ENCODE data around the gene MBNL3. TPM values are rescaled to one million over a fixed set of nuclear protein-coding genes. Genes with fewer than 3 reads are reported as not detected.

MBNL3 gene
- polyA plus RNA-seq, 1 of the 3 experiments (the other 2 are of a cell fraction): 0.21 TPM

GRCh38 chrX:132369617-132370326 is 119.1 kb downstream of the MBNL3 start:
- no peaks in the 10 kb centered on the region for H4K20me1 ChIP-seq (ENCODE audit: insufficient read depth)
- H3K9ac ChIP-seq: no peak overlapping the region
- H3K4me1 ChIP-seq (ENCODE audit: control insufficient read depth in 1 of 2, insufficient read depth in 2 of 2, low read depth in 1 of 2, low read length in 1 of 2): no peaks in the 10 kb centered on the region
- no peaks in the 10 kb centered on the region for H3K9me2 ChIP-seq
- no peak overlapping the region for H3K4me2 ChIP-seq
- no peak overlapping the region for H3K4me3 ChIP-seq (ENCODE audit: low read depth in 2 of 2, low read length in 1 of 2)
- no peak overlapping the region for H3K27ac ChIP-seq (ENCODE audit: low read depth in 2 of 2, low read length in 1 of 2)
- ChIA-PET CTCF (interaction anchor here (1.5 kb wide), 1 partner anchor 77 kb away, joined by 4 read pairs; no protein-coding TSS in a partner anchor), POLR2A (no interaction called here)
- H2AFZ ChIP-seq (ENCODE audit: low read depth): no peak overlapping the region
- H3K27me3 ChIP-seq (ENCODE audit: insufficient read depth): no peaks in the 10 kb centered on the region
- no peak for DNase-seq
- no peaks in the 10 kb centered on the region for H3K79me2 ChIP-seq (ENCODE audit: insufficient read depth)
- no peaks in the 10 kb centered on the region for H3F3A ChIP-seq (replicated peaks; ENCODE audit: insufficient read depth)
- no peaks in the 10 kb centered on the region for H3K36me3 ChIP-seq (replicated peaks in 1 of 2; ENCODE audit: control insufficient read depth in 1 of 2, insufficient read depth in 2 of 2, low read length in 1 of 2)
- no peak for TF ChIP-seq NFIC (IDR thresholded peaks at IDR 0.05; ENCODE audit: borderline replicate concordance)
- no peak for TF ChIP-seq RXRA (IDR thresholded peaks at IDR 0.05; ENCODE audit: borderline replicate concordance, low read depth)
- TF ChIP-seq EP300 (IDR thresholded peaks at IDR 0.05; ENCODE audit: borderline replicate concordance in 1 of 2, low read depth in 1 of 2, low read length in 1 of 2): no peak
- no peak for TF ChIP-seq ELF1 (IDR thresholded peaks at IDR 0.05)
- no peak for TF ChIP-seq RFX5 (IDR thresholded peaks at IDR 0.05; ENCODE audit: low read length)
- no peak for TF ChIP-seq REST (IDR thresholded peaks at IDR 0.05; ENCODE audit: low read depth, low read length)
- TF ChIP-seq EZH2phosphoT487 (IDR thresholded peaks at IDR 0.05; ENCODE audit: borderline replicate concordance, low read depth): no peak
- TF ChIP-seq CHD2 (IDR thresholded peaks at IDR 0.05; ENCODE audit: low read length, partially characterized antibody): no peak
- TF ChIP-seq TCF12 (IDR thresholded peaks at IDR 0.05): no peak
- TF ChIP-seq GATA2 (CRISPR knock-in tag; IDR thresholded peaks at IDR 0.05): no peak
- TF ChIP-seq YY1 (IDR thresholded peaks at IDR 0.05; ENCODE audit: low read depth): no peak
- no peak for TF ChIP-seq TEAD4 (IDR thresholded peaks at IDR 0.05; ENCODE audit: borderline replicate concordance, insufficient read depth)
- TF ChIP-seq RCOR1 (IDR thresholded peaks at IDR 0.05; ENCODE audit: low read length): no peak
- TF ChIP-seq, protein P1, sequence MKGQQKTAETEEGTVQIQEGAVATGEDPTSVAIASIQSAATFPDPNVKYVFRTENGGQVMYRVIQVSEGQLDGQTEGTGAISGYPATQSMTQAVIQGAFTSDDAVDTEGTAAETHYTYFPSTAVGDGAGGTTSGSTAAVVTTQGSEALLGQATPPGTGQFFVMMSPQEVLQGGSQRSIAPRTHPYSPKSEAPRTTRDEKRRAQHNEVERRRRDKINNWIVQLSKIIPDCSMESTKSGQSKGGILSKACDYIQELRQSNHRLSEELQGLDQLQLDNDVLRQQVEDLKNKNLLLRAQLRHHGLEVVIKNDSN (IDR thresholded peaks at IDR 0.05; ENCODE audit: borderline replicate concordance, low read depth): no peak
- TF ChIP-seq, protein P2, sequence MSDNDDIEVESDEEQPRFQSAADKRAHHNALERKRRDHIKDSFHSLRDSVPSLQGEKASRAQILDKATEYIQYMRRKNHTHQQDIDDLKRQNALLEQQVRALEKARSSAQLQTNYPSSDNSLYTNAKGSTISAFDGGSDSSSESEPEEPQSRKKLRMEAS (IDR thresholded peaks at IDR 0.05; ENCODE audit: low read depth): no peak
- no peak for TF ChIP-seq SIN3A (IDR thresholded peaks at IDR 0.05; ENCODE audit: borderline replicate concordance, low read depth, low read length)
- TF ChIP-seq FOXM1 (IDR thresholded peaks at IDR 0.05; ENCODE audit: low read depth): no peak
- TF ChIP-seq CTCF (IDR thresholded peaks at IDR 0.05): no peak
- no peak for TF ChIP-seq SMC3 (IDR thresholded peaks at IDR 0.05; ENCODE audit: low read depth, low read length)
- TF ChIP-seq MEF2A (IDR thresholded peaks at IDR 0.05; ENCODE audit: borderline replicate concordance, low read depth): no peak
- H3K9me3 ChIP-seq: no peaks in the 10 kb centered on the region
- 41% methylated on average over 2 of the region's 2 CpGs for WGBS (ENCODE audit: low lambda C conversion rate)
